Activated CD4-positive, alpha-beta T cell treated with anti-CD3 and anti-CD28 coated beads for 36 hours (primary cell): ENCODE results near the gene ZNF276. TPM values are rescaled to one million over a fixed set of nuclear protein-coding genes. Genes with fewer than 3 reads are reported as not detected.
"Not testable (repeated sequence)": the region's sequence is repeated elsewhere in the genome, so short reads cannot be mapped to it uniquely, and the experiment has no call there.

Experiments
- ATAC-seq: fragments of 200-7000 bp; cut with Tn5 transposase; one replicate; pipeline ENCODE4 v1.10.0; 2021; ENCODE audit warnings: mild to moderate bottlenecking, moderate library complexity
- CTCF ChIA-PET: fragments of 350-600 bp; sonication (Branson Sonifier 250); formaldehyde crosslinking; loops from one replicate; lab custom pipeline; 2021; ENCODE audit warnings: antibody characterized with exemption; lab: Charles Lee
- POLR2A ChIA-PET: fragments of 350-600 bp; sonication (Branson Sonifier 250); formaldehyde crosslinking; loops from one replicate; lab custom pipeline; 2021; ENCODE audit warnings: antibody characterized with exemption, inconsistent platforms; lab: Charles Lee
- DNase-seq: peaks from one replicate; pipeline ENCODE4 v3.0.0-alpha.2; 2020
- H3K27ac Mint-ChIP-seq: one replicate; pipeline ENCODE4 v1.8.0; 2021; ENCODE audit warnings: mixed read lengths
- H3K27me3 Mint-ChIP-seq: one replicate; pipeline ENCODE4 v1.8.0; 2021; ENCODE audit warnings: mixed read lengths
- H3K36me3 Mint-ChIP-seq: one replicate; pipeline ENCODE4 v1.8.0; 2021; ENCODE audit warnings: low read depth, mixed read lengths
- H3K4me1 Mint-ChIP-seq: one replicate; pipeline ENCODE4 v1.8.0; 2021; ENCODE audit warnings: mixed read lengths
- H3K4me3 Mint-ChIP-seq: one replicate; pipeline ENCODE4 v1.8.0; 2021; ENCODE audit warnings: mild to moderate bottlenecking, moderate library complexity, mixed read lengths
- H3K9me3 Mint-ChIP-seq: one replicate; pipeline ENCODE4 v1.8.0; 2021; ENCODE audit warnings: low read depth, mixed read lengths
- intact Hi-C, 2 experiments: fragments of 100-400 bp; cut with DNase I in 1 of 2; cut with micrococcal nuclease in 1 of 2; formaldehyde crosslinking; loops; one replicate each; pipeline versions ENCODE4 v1.14.2 to v1.15.1; 2022 to 2024; cut with DNase I, micrococcal nuclease
- total RNA-seq, 2 experiments: library from RNA; stranded (reverse); gene quantifications; one replicate each; pipeline ENCODE4 v1.2.3, GENCODE V29; 2021

ZNF276 gene, protein sequence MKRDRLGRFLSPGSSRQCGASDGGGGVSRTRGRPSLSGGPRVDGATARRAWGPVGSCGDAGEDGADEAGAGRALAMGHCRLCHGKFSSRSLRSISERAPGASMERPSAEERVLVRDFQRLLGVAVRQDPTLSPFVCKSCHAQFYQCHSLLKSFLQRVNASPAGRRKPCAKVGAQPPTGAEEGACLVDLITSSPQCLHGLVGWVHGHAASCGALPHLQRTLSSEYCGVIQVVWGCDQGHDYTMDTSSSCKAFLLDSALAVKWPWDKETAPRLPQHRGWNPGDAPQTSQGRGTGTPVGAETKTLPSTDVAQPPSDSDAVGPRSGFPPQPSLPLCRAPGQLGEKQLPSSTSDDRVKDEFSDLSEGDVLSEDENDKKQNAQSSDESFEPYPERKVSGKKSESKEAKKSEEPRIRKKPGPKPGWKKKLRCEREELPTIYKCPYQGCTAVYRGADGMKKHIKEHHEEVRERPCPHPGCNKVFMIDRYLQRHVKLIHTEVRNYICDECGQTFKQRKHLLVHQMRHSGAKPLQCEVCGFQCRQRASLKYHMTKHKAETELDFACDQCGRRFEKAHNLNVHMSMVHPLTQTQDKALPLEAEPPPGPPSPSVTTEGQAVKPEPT
- total RNA-seq: 10 to 100 TPM; 21.3 to 24.8 TPM

DNA sequence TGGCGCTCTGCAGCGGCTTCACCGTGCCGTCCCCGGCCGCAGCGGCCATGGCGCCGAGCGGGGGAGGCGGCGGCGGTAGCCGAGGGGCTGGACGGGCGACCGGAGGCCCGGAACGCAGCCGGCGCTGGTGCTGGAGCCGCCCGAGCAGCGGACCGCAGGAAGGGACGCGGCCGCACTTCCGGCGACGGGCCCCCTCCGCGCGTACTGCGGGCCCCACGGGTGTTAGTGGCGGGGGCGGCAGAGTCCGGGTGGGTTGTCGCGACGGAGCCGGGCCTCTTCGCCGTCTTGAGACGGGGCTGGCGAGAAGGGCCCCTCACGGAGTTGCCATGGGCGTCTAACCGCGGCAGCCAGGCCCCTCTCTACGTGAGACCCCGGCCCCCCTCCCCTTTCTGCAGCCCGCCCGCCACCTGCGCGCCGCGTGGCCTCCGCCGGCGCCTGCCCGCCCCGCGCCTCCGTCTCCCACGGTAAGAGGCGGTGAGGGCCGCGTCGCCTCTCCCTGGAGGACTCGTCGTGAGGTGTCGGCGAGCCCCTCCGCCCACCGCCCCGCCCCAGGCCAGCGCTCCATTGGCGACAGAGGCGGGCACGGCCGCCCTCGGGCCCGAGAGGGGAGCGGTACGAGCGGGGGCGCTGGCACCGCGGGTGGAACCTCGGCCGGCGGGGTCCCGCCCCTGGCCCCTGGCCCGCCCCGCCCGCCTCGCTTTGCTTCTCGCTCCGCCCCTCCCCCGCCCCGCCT is at the start of gene ZNF276, which contains the start of gene VPS9D1:
Gene ZNF276, plus strand, starts transcription at position 725 of the 733 bp plus-strand sequence. CDS start 104 bp downstream, outside the sequence.
Gene VPS9D1, minus strand, starts transcription at position 86 of the 733 bp plus-strand sequence. Its CDS starts 37 bp downstream, at position 49.
- H3K9me3 Mint-ChIP-seq: no peaks in the 10 kb centered on the region
- H3K4me1 Mint-ChIP-seq: peaks cover 40% of the 10 kb centered on the region
- DNase-seq (peak; percentile 92), ATAC-seq (peak; percentile 49)
- no peaks in the 10 kb centered on the region for H3K27me3 Mint-ChIP-seq
- ChIA-PET CTCF (interaction anchor here (2.6 kb wide), 1 partner anchor 15 kb away, joined by 11 read pairs; no protein-coding TSS in a partner anchor), POLR2A (no interaction called here)
- H3K4me3 Mint-ChIP-seq: peak within 1 kb of the TSS; percentile 85
- H3K36me3 Mint-ChIP-seq: peaks cover 32% of the 10 kb centered on the region
- intact Hi-C loops: loop anchor here (1.0 to 10.0 kb wide), 12 partner anchors 10 to 1266 kb away; partner anchors contain the start of genes FANCA (in 2 of the 2), MC1R (in 2 of the 2), CDK10 (in 1 of the 2) and CHMP1A (in 1 of the 2)
- H3K27ac Mint-ChIP-seq: peak within 1 kb of the TSS; percentile 84

DNA sequence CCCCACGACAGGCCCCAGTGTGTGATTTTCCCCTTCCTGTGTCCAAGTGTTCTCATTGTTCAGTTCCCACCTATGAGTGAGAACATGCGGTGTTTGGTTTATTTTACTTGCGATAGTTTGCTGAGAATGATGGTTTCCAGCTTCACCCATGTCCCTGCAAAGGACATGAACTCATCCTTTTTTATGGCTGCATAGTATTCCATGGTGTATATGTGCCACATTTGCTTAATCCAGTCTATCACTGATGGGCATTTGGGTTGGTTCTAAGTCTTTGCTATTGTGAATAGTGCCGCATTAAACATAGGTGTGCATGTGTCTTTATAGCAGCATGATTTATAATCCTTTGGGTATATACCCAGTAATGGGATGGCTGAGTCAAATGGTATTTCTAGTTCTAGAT is 49.8 kb upstream of the ZNF276 start:
- H3K4me3 Mint-ChIP-seq, ATAC-seq, DNase-seq, H3K36me3 Mint-ChIP-seq, H3K27me3 Mint-ChIP-seq, intact Hi-C loops, H3K27ac Mint-ChIP-seq, H3K9me3 Mint-ChIP-seq: not testable (repeated sequence)
- CTCF ChIA-PET: interaction anchor here (0.6 to 0.9 kb wide), 2 partner anchors 15 to 422 kb away, joined by 3 to 5 read pairs; partner anchors contain the start of gene CDK10
- POLR2A ChIA-PET: interaction anchor here (0.6 kb wide), 1 partner anchor 28 kb away, joined by 7 read pairs; no protein-coding TSS in a partner anchor
- H3K4me1 Mint-ChIP-seq: peaks cover 24% of the 10 kb centered on the region

DNA sequence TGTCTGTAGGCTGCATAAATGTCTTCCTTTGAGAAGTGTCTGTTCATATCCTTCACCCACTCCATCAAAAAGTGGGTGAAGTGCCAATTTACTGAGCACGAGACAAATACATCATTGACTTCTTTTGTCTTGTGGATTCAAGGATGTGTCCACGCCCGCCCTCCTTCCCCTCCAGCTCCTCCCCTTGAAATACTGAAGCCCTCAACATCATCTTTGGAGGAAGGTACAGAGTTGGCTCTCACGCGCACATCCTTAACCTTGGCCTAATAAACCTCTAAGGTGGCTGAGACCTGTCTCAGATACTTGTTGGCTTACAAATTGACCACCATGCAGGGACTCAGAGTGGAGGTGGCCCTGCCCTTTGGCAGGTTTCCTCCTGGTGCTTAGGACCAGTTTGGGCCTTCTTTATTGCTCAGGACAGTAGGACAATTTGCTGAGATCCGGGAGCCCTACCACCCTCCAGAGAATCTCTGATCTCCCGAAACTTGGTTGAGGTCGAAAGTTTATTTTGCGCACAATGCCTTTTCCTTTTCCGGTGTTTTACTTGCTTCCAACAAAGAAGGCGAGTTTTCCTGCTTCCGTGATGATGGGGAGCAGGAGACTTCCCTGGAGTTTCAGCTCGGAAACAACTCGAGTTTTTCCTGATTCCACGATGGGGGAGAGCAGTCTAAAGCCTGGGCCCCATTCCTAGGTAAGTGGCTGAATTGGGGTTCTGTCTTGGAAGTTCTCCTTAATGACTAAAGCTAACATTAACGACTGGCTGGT is 49.0 kb upstream of the ZNF276 start:
- no peaks in the 10 kb centered on the region for H3K36me3 Mint-ChIP-seq
- CTCF ChIA-PET: interaction anchor here (0.8 to 1.5 kb wide), 2 partner anchors 19 to 34 kb away, joined by 3 read pairs; no protein-coding TSS in a partner anchor
- ATAC-seq (no peak), DNase-seq (no peak)
- intact Hi-C loops: no loop called here
- H3K9me3 Mint-ChIP-seq: no peaks in the 10 kb centered on the region
- no peaks in the 10 kb centered on the region for H3K27me3 Mint-ChIP-seq
- POLR2A ChIA-PET: no interaction called here
- H3K4me1 Mint-ChIP-seq: peaks cover 24% of the 10 kb centered on the region
- H3K27ac Mint-ChIP-seq: no peak overlapping the region
- no peak overlapping the region for H3K4me3 Mint-ChIP-seq

DNA sequence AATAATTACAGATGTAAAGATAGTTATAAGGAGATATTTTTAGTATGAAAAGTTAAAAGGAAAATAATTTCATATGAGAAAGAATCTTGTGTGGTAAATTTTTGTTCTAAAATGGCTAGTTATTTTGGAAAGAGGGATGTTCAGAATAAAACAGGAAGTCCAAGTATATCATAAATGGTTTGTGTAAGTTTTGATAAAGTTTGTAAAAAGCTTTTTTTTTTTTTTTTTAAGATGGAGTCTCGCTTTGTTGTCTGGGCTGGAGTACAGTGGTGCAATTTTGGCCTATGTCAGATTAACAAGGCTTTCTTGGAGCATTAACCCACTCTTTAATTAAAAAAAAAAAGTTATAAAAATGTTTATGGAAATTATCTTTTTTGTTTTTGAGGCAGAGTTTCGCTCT is 43.1 kb upstream of the ZNF276 start:
- ChIA-PET CTCF (no interaction called here), POLR2A (interaction anchor here (0.6 kb wide), 1 partner anchor 342 kb away, joined by 3 read pairs; no protein-coding TSS in a partner anchor)
- ATAC-seq: no peak
- Mint-ChIP-seq H3K4me1 (no peaks in the 10 kb centered on the region), H3K9me3 (no peaks in the 10 kb centered on the region), H3K27ac (no peak overlapping the region), H3K4me3 (no peak overlapping the region), H3K27me3 (no peaks in the 10 kb centered on the region), H3K36me3 (no peaks in the 10 kb centered on the region)
- DNase-seq: no peak
- intact Hi-C loops: no loop called here

DNA sequence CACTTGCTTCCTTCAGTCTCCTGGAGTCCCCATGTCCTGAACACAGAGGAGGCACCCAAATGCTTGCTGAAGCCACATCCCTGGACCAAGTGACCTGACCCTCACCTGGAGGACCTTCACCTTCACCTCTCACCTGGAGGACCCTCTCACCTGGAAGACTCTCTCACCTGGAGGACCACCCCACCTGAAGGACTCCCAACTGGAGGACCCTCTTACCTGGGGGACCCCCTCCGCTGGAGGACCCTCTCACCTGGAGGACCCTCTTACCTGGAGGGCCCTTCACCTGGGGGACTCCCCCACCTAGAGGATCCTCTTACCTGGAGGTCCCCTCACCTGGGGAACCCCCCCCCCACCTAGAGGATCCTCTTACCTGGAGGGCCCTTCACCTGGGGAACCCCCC is 35.4 kb upstream of the ZNF276 start:
- CTCF ChIA-PET: interaction anchor here (0.8 to 2.5 kb wide), 3 partner anchors 14 to 110 kb away, joined by 3 to 12 read pairs (median 5); partner anchors contain the start of gene CPNE7

DNA sequence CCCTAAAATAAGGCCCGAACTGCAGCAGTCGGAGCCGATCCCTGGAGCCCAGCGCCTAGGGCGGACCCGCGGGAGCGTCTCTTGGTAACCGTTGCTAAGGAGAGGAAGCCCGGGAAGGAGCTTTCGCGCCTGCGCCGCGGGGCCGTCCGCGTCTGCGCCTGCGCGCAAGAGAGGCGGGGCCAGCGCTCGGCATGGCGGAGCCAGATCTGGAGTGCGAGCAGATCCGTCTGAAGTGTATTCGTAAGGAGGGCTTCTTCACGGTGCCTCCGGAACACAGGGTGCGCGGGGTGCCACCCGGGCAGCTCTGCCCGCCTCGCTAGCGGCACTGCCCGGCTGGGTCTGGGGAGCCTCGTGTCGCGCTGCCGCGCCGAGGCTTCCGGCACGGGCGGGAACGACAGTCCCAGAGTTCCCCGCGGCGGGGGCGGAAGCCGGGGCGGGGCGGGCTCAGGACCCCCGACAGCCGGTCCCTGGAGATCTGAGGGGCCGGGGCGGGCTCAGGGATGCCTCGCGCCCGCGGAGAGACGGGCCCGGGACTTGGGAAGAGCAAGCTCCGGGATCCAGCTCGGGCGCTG is 34.7 kb upstream of the ZNF276 start, which contains the start of gene CDK10:
Gene CDK10, plus strand, starts transcription at position 170 of the 572 bp plus-strand sequence. Its CDS starts 22 bp downstream, at position 192.
- ChIA-PET CTCF (interaction anchor here (0.7 to 2.5 kb wide), 4 partner anchors 14 to 286 kb away, joined by 3 to 12 read pairs (median 4); no protein-coding TSS in a partner anchor), POLR2A (interaction anchor here (0.6 to 1.0 kb wide), 4 partner anchors 14 to 288 kb away, joined by 3 to 5 read pairs (median 4); no protein-coding TSS in a partner anchor)
- Mint-ChIP-seq H3K27me3 (no peaks in the 10 kb centered on the region), H3K4me3 (peak within 1 kb of the TSS; percentile 86), H3K27ac (peak within 1 kb of the TSS; percentile 88), H3K36me3 (peaks cover 15% of the 10 kb centered on the region), H3K9me3 (no peaks in the 10 kb centered on the region), H3K4me1 (peaks cover 14% of the 10 kb centered on the region)
- DNase-seq (peak; percentile 92), ATAC-seq (peak; percentile 90)
- intact Hi-C loops: loop anchor here (1.0 to 2.0 kb wide), 9 partner anchors 14 to 829 kb away; partner anchors contain the start of genes CHMP1A (in 1 of the 2), FANCA (in 1 of the 2), PRDM7 (in 1 of the 2) and SPATA2L (in 1 of the 2)

More for the DNA sequence above, 35.4 kb upstream of the ZNF276 start:
- H3K4me3 Mint-ChIP-seq: peak overlapping the region; percentile 86
- H3K9me3 Mint-ChIP-seq: no peaks in the 10 kb centered on the region
- POLR2A ChIA-PET: interaction anchor here (0.9 to 1.0 kb wide), 2 partner anchors 14 to 122 kb away, joined by 4 to 5 read pairs; no protein-coding TSS in a partner anchor
- no peak for ATAC-seq
- intact Hi-C loops: loop anchor here (1.0 to 2.0 kb wide), 9 partner anchors 14 to 829 kb away; partner anchors contain the start of genes CHMP1A (in 1 of the 2), FANCA (in 1 of the 2), PRDM7 (in 1 of the 2) and SPATA2L (in 1 of the 2)
- H3K27ac Mint-ChIP-seq: no peak overlapping the region
- H3K27me3 Mint-ChIP-seq: no peaks in the 10 kb centered on the region
- peaks cover 14% of the 10 kb centered on the region for H3K4me1 Mint-ChIP-seq
- no peak for DNase-seq
- H3K36me3 Mint-ChIP-seq: peaks cover 15% of the 10 kb centered on the region

DNA sequence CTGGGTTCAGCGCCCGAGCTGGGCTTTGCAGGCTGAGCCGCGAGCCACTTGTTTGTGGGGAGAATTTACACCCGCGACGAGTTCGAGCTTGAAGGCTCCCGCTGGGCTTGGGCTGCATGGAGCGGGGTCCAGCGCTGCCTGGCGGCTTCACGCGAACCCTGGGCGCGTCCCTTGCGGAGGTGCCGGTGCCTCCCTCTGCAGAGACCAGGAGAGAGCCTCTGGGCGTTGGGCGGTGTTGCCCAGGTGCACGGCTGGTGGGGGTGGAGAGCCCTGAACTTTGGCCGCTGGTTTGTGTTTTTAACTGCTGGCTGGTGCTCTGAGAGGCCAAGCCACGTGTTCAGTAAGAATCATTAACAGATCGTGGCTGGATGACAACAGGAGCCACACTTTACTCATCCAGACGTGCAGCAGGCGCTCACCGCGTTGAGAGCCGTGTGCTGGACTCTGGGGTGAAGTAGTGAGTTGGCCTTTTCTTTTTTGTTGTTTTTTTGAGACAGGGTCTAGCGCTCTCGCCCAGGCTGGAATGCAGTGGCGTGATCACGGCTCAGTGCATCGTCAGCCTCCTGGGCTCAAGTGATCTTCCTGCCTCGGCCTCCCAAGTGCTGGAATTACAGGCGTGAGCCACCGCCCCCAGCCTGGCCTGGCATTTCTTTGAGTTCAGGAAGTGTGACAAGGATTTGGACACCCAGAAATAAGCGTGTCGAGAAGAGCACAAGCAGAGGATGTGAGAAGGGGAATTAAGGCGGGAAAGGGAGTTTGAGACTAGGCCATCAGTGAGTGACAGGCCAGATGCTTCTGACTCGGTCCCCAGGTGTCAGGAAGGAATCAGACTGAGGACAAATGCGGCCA is 34.0 kb upstream of the ZNF276 start:
- POLR2A ChIA-PET: interaction anchor here (0.6 to 1.0 kb wide), 3 partner anchors 13 to 289 kb away, joined by 3 to 5 read pairs (median 4); no protein-coding TSS in a partner anchor
- CTCF ChIA-PET: interaction anchor here (0.7 to 2.5 kb wide), 5 partner anchors 10 to 286 kb away, joined by 3 to 12 read pairs (median 3); no protein-coding TSS in a partner anchor
- no peaks in the 10 kb centered on the region for H3K9me3 Mint-ChIP-seq
- intact Hi-C loops: loop anchor here in 1 of 2 experiments (2.0 kb wide), 1 partner anchor 13 kb away; the partner anchor contains the start of gene SPATA2L
- DNase-seq (peak; percentile 43), ATAC-seq (peak; percentile 32)
- peak overlapping the region; percentile 86 for H3K4me3 Mint-ChIP-seq
- H3K27me3 Mint-ChIP-seq: no peaks in the 10 kb centered on the region
- peak overlapping the region; percentile 88 for H3K27ac Mint-ChIP-seq
- peaks cover 15% of the 10 kb centered on the region for H3K36me3 Mint-ChIP-seq
- peaks cover 14% of the 10 kb centered on the region for H3K4me1 Mint-ChIP-seq

DNA sequence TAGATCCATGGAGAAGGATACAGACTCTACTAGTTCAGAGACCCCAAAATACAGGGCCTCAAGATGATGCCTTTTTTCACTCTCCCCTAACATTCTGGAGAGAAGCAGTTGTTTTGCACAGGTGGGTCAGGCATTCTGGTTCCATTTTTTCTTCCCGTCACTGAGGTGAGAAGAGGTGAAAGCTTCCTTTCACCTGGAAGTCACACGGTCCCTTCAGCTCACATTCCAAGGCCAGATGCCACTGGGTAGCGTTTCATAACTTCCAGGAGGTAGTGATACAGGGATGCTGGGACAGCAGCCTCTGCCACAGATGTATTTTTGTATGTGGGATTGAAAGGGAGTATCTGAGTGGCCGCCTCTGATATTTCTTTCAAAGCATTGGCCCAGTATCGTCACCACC is 32.9 kb upstream of the ZNF276 start:
- H3K36me3 Mint-ChIP-seq: peaks cover 18% of the 10 kb centered on the region
- H3K27me3 Mint-ChIP-seq: no peaks in the 10 kb centered on the region
- no peaks in the 10 kb centered on the region for H3K9me3 Mint-ChIP-seq
- POLR2A ChIA-PET: no interaction called here
- H3K27ac Mint-ChIP-seq: no peak overlapping the region
- CTCF ChIA-PET: interaction anchor here (0.7 to 2.2 kb wide), 3 partner anchors 11 to 18 kb away, joined by 3 to 13 read pairs (median 4); no protein-coding TSS in a partner anchor
- no peak for DNase-seq
- peaks cover 14% of the 10 kb centered on the region for H3K4me1 Mint-ChIP-seq
- ATAC-seq: no peak
- H3K4me3 Mint-ChIP-seq: peak overlapping the region; percentile 86
- intact Hi-C loops: no loop called here

DNA sequence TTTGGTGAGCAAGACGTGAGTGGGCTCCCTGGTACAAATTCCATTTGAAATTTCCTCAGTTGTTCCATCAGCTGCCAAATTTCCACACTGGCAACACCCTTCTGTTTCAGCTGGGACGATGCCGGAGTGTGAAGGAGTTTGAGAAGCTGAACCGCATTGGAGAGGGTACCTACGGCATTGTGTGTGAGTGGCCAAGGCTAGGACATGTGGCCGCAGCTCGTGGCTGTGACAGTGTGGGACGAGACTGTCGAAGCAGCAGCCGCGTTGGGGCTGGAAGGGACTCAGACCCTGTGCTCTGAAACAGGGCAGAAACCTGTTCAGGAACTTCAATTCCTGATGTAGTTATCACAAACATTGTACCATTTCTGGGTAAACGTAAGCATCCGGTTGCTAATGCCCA is 32.2 kb upstream of the ZNF276 start:
- no peaks in the 10 kb centered on the region for H3K9me3 Mint-ChIP-seq
- intact Hi-C loops: no loop called here
- H3K27ac Mint-ChIP-seq: no peak overlapping the region
- H3K4me1 Mint-ChIP-seq: peaks cover 14% of the 10 kb centered on the region
- DNase-seq: no peak
- peaks cover 23% of the 10 kb centered on the region for H3K36me3 Mint-ChIP-seq
- POLR2A ChIA-PET: no interaction called here
- CTCF ChIA-PET: interaction anchor here (1.0 to 2.2 kb wide), 3 partner anchors 11 to 19 kb away, joined by 3 to 13 read pairs (median 4); no protein-coding TSS in a partner anchor
- no peaks in the 10 kb centered on the region for H3K27me3 Mint-ChIP-seq
- H3K4me3 Mint-ChIP-seq: no peak overlapping the region
- ATAC-seq: no peak
